GM18909 (cell line): ENCODE measurements around the gene ARSD.
"Not testable (repeated sequence)": the region's sequence is repeated elsewhere in the genome, so short reads cannot be mapped to it uniquely, and the experiment has no call there.

Source experiments
- ATAC-seq: cut with Tn5 transposase; IDR thresholded peaks from one replicate; pipeline ENCODE4 v1.9.1; 2021; ENCODE audit warnings: mild to moderate bottlenecking; ENCODE audit not compliant: unreplicated experiment, poor library complexity

Gene ARSD

GRCh38 chrX:2934715-2935710 lies 5.9 kb upstream of the ARSD start:
- ATAC-seq: no peak

- ATAC-seq: no peak
Measured at GRCh38 chrX:2933125-2933900, 4.2 kb upstream of the ARSD start.

- ATAC-seq: no peak
Measured at GRCh38 chrX:2931612-2932011, 2.5 kb upstream of the ARSD start.

GRCh38 chrX:2931155-2931554 lies 2.0 kb upstream of the ARSD start:
- no peak for ATAC-seq

GRCh38 chrX:2928191-2928582 lies 952 bp downstream of the ARSD start:
- ATAC-seq: no peak

- ATAC-seq: no peak
Measured at GRCh38 chrX:2926664-2927275, 2.4 kb downstream of the ARSD start.

GRCh38 chrX:2926255-2926654 lies 2.9 kb downstream of the ARSD start:
- not testable (repeated sequence) for ATAC-seq

- no peak for ATAC-seq
Measured at GRCh38 chrX:2924151-2924550, 5.0 kb downstream of the ARSD start.

GRCh38 chrX:2921750-2922149 lies 7.4 kb downstream of the ARSD start:
- no peak for ATAC-seq

GRCh38 chrX:2921193-2921592 lies 7.9 kb downstream of the ARSD start:
- no peak for ATAC-seq

GRCh38 chrX:2917767-2918166 lies 11.4 kb downstream of the ARSD start:
- no peak for ATAC-seq

GRCh38 chrX:2913118-2913517 lies 16.0 kb downstream of the ARSD start:
- ATAC-seq: no peak

- ATAC-seq: no peak
Measured at GRCh38 chrX:2910109-2910508, 19.0 kb downstream of the ARSD start.

- ATAC-seq: no peak
Measured at GRCh38 chrX:2908125-2908685, 20.9 kb downstream of the ARSD start.

GRCh38 chrX:2907295-2907694 lies 21.8 kb downstream of the ARSD start:
- no peak for ATAC-seq

- no peak for ATAC-seq
Measured at GRCh38 chrX:2903366-2903765, 25.8 kb downstream of the ARSD start.

- no peak for ATAC-seq
Measured at GRCh38 chrX:2902841-2903240, 26.3 kb downstream of the ARSD start.

- ATAC-seq: no peak
Measured at GRCh38 chrX:2901367-2902036, 27.6 kb downstream of the ARSD start.

GRCh38 chrX:2898846-2899512 lies 30.2 kb downstream of the ARSD start:
- no peak for ATAC-seq
